GM19438 (cell line): ENCODE results near the gene KRTAP10-1.
"Not testable (repeated sequence)": the region's sequence is repeated elsewhere in the genome, so short reads cannot be mapped to it uniquely, and the experiment has no call there.

Experiments used
- ATAC-seq: cut with Tn5 transposase; IDR thresholded peaks from one replicate; pipeline ENCODE4 v1.9.1; 2021; ENCODE audit warnings: low read depth; ENCODE audit not compliant: unreplicated experiment

Gene KRTAP10-1

GRCh38 chr21:44571844-44572782 lies 32.1 kb upstream of the KRTAP10-1 start:
- ATAC-seq = no peak

- no peak for ATAC-seq
These were observed 31.3 kb upstream of the KRTAP10-1 start for GRCh38 chr21:44571296-44571695.

- ATAC-seq = no peak
These were observed 30.0 kb upstream of the KRTAP10-1 start for GRCh38 chr21:44569861-44570517.

GRCh38 chr21:44568667-44569556 lies 28.9 kb upstream of the KRTAP10-1 start:
- ATAC-seq = no peak

GRCh38 chr21:44568261-44568660 lies 28.3 kb upstream of the KRTAP10-1 start:
- no peak for ATAC-seq

GRCh38 chr21:44567481-44568171 lies 27.6 kb upstream of the KRTAP10-1 start:
- ATAC-seq = no peak

GRCh38 chr21:44566403-44566802 lies 26.4 kb upstream of the KRTAP10-1 start:
- ATAC-seq = no peak

- ATAC-seq = no peak
These were observed 25.0 kb upstream of the KRTAP10-1 start for GRCh38 chr21:44564886-44565598.

GRCh38 chr21:44564099-44564498 lies 24.1 kb upstream of the KRTAP10-1 start:
- ATAC-seq = no peak

GRCh38 chr21:44558695-44559094 lies 18.7 kb upstream of the KRTAP10-1 start, which contains the start of gene KRTAP10-3:
Gene KRTAP10-3 (minus strand): TSS chr21:44558795. CDS start chr21:44558715, 80 bp downstream.
- ATAC-seq = no peak

GRCh38 chr21:44558329-44558675 lies 18.3 kb upstream of the KRTAP10-1 start:
- ATAC-seq = not testable (repeated sequence)

GRCh38 chr21:44557491-44558328 lies 17.7 kb upstream of the KRTAP10-1 start:
- ATAC-seq = no peak

- ATAC-seq = no peak
These were observed 16.9 kb upstream of the KRTAP10-1 start for GRCh38 chr21:44556879-44557278.

GRCh38 chr21:44555200-44555875 lies 15.3 kb upstream of the KRTAP10-1 start:
- ATAC-seq = no peak

- ATAC-seq = no peak
These were observed 12.7 kb upstream of the KRTAP10-1 start for GRCh38 chr21:44552681-44553080.

- no peak for ATAC-seq
These were observed 12.1 kb upstream of the KRTAP10-1 start for GRCh38 chr21:44552136-44552535.

GRCh38 chr21:44551340-44551961 lies 11.5 kb upstream of the KRTAP10-1 start, which contains the start of gene KRTAP10-2:
Gene KRTAP10-2 (minus strand): TSS chr21:44551505. CDS start chr21:44551458, 47 bp downstream.
- ATAC-seq = no peak

- ATAC-seq = no peak
These were observed 10.8 kb upstream of the KRTAP10-1 start for GRCh38 chr21:44550807-44551206.
